Left lung (tissue), 10 donors: ENCODE data around the gene HOTAIR. TPM values are rescaled to one million over a fixed set of nuclear protein-coding genes. Genes with fewer than 3 reads are reported as not detected.

ENCODE experiments used
- ATAC-seq: fragments of 200-7000 bp; cut with Tn5 transposase; one replicate; pipeline ENCODE4 v1.9.1; 2020; ENCODE audit warnings: moderate library complexity
- DNase-seq, 4 donors: peaks; one replicate each; pipeline ENCODE4 v3.0.0-alpha.2; 2013 to 2020
- H3K27ac ChIP-seq, 2 donors: fragments of 200-600 bp; sonication (generic) in 1 of 2; one replicate each; pipeline versions ENCODE4 v1.5.0 to v1.8.0; 2020 to 2021
- H3K27me3 ChIP-seq, 2 donors: fragments of 200-600 bp; sonication (generic) in 1 of 2; one replicate each; pipeline versions ENCODE4 v1.5.0 to v1.8.0; 2020 to 2021
- H3K36me3 ChIP-seq, 2 donors: fragments of 200-600 bp; sonication (generic) in 1 of 2; one replicate each; pipeline versions ENCODE4 v1.5.0 to v1.8.0; 2020 to 2021
- H3K4me1 ChIP-seq, 2 donors: fragments of 200-600 bp; one replicate each; pipeline ENCODE4 v1.8.0; 2021
- H3K4me3 ChIP-seq, 2 donors: fragments of 200-600 bp; sonication (generic) in 1 of 2; one replicate each; pipeline versions ENCODE4 v1.5.0 to v1.8.0; 2020 to 2021; ENCODE audit warnings: mild to moderate bottlenecking in 1 of 2
- H3K9me3 ChIP-seq, 2 donors: fragments of 200-600 bp; sonication (generic) in 1 of 2; one replicate each; pipeline versions ENCODE4 v1.5.0 to v1.8.0; 2020 to 2021
- intact Hi-C, 2 donors: fragments of 100-400 bp; cut with DNase I; formaldehyde crosslinking; loops; one replicate each; pipeline versions ENCODE4 v1.11.2 to v1.14.2; 2022
- polyA plus RNA-seq, 6 donors: library from polyadenylated mRNA; unstranded; fragments of 120-200 nt; gene quantifications; one replicate each; pipeline ENCODE4 v1.2.1, GENCODE V29; 2013; ENCODE audit not compliant: insufficient read length in 6 of 6
- total RNA-seq, 2 donors: library from RNA; stranded (reverse); fragmentation: NEBNext Ultra II Directional; extraction: Animal tissue kit (Norgen Biotek cat#: 25700); gene quantifications; one replicate each; pipeline ENCODE4 v1.2.1, GENCODE V29; 2021
- TF ChIP-seq, protein P1 (sequence below), 2 donors: fragments of 200-600 bp; sonication (generic) in 1 of 2; IDR thresholded peaks; one replicate each; pipeline versions ENCODE4 v1.5.0 to v1.8.0; 2021; ENCODE audit warnings: antibody characterized with exemption in 2 of 2
- donor health status: DM: no; HTN: yes; CAD: no.
- donor health status: DM: no; HTN: no; CAD: no.

Gene HOTAIR
- total and polyA plus RNA-seq, 8 donors: not detected

DNA sequence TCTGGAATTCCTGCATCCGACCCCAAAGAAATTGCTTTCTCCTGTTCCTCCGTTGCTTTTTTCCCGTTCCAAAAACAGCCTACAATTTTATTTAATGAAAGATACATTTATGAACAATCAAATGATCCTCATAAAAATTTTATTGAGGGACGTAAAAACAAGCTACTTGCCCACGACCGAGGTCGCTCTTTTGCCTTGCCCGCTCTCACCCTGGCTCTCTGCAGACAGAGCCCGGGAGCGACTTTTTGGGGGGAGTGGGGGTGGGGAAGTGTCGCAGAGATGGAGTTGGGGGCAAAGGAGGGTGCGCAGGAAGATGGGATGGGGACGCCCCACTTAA lies 24.1 kb upstream of the HOTAIR start:
- ATAC-seq (no peak), DNase-seq (no peak)
- TF ChIP-seq, protein P1, sequence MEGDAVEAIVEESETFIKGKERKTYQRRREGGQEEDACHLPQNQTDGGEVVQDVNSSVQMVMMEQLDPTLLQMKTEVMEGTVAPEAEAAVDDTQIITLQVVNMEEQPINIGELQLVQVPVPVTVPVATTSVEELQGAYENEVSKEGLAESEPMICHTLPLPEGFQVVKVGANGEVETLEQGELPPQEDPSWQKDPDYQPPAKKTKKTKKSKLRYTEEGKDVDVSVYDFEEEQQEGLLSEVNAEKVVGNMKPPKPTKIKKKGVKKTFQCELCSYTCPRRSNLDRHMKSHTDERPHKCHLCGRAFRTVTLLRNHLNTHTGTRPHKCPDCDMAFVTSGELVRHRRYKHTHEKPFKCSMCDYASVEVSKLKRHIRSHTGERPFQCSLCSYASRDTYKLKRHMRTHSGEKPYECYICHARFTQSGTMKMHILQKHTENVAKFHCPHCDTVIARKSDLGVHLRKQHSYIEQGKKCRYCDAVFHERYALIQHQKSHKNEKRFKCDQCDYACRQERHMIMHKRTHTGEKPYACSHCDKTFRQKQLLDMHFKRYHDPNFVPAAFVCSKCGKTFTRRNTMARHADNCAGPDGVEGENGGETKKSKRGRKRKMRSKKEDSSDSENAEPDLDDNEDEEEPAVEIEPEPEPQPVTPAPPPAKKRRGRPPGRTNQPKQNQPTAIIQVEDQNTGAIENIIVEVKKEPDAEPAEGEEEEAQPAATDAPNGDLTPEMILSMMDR (IDR thresholded peaks at IDR 0.05): no peak
- intact Hi-C loops: no loop called here
- Histone ChIP-seq H3K36me3 (no peaks in the 10 kb centered on the region), H3K27ac (no peak overlapping the region), H3K27me3 (peaks cover 99 to 100% of the 10 kb centered on the region in 2 donors), H3K9me3 (no peaks in the 10 kb centered on the region), H3K4me1 (peaks cover 17 to 33% of the 10 kb centered on the region in 2 donors), H3K4me3 (no peak overlapping the region)

DNA sequence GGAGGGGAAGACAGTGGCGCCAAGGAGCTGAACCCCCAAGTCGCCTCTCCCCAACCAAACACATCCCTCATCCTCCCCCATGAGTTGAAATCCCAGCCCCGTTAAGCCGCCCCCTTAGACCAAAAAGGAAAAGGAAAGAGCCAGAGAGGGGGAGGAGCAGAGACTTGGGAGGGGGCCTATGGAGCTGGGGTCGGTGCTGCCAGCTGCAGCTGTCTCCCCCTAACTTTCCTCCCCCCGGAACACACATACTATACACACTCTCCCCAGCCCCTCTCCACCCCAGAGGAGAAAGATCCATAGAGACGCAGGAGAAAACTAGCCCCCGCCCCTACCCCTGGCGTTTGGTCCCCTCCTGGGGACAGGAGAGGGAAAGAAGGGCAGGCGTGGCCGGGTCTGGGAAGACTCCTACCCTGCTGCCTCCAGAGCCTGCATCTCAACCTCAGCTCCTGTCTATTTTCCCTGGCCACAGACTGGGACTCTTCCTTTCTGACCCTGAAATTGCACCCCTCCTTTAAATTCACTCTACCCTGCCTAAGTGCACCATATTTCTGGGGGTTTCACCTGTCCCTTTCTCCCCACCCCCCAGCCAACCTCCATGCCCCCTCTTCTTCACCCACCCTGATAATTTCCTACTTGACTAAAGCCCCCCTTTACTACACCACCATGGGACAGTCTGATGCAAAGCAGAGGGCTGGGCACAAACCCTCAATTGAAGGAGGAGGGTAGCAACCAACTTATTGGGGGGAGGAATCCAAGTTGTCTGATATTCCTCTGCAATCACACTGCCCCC lies 23.6 kb upstream of the HOTAIR start:
- intact Hi-C loops: no loop called here

DNA sequence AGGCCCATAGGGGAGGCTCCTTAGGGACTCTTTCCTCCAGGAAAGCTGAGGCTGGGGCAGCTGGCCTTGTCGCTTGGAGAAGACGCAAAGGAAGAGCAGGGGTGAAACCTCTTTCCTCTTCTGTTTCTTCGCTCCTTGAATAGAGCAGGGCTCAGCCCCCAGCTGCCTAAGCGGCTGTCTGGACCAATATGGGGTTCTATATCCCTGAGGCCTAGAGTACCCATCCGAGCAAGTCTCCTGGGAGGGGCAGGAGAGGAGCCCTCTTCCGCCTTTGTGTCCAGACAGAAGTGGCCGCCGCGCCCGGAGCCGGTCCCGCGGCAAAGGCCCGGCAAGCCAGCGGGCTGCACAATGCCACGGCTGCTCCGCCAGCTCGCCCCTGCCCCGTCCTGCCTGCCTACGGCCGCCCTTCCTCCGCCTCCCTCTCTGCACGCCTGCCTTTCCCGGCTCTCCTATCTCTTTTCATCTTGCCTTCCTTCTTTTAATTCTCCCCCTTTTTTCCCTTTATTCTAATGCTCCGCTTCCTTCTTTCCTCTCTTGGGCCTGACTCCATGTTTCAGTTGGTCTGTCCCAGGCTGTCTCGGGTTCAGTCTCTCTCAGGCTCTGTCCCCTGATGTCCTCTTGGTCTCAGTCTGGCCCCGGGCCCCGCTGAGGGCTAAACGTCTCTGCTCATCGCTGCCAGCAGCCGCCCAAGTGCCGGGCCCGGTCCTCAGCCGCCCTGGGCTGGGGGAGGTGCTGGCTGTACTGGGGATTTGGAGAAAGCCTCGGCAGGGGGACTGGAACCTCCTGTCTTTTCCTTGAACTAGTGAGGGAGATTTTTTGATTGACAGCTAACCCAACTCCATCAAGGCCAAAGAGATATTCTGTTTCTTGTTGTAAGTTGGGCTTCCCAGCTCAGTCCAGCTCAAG lies 22.7 kb upstream of the HOTAIR start:
- DNase-seq (peak in 1 of 4 donors; percentile 81), ATAC-seq (no peak)
- peaks cover 17 to 33% of the 10 kb centered on the region in 2 donors for H3K4me1 ChIP-seq
- TF ChIP-seq, protein P1 (IDR thresholded peaks at IDR 0.05): no peak
- H3K9me3 ChIP-seq: no peaks in the 10 kb centered on the region
- no peak overlapping the region for H3K4me3 ChIP-seq
- no peaks in the 10 kb centered on the region for H3K36me3 ChIP-seq
- intact Hi-C loops: no loop called here
- H3K27ac ChIP-seq: no peak overlapping the region
- peaks cover 99 to 100% of the 10 kb centered on the region in 2 donors for H3K27me3 ChIP-seq

More for the DNA sequence above, 23.6 kb upstream of the HOTAIR start:
- Histone ChIP-seq H3K4me3 (no peak overlapping the region), H3K27me3 (peaks cover 99 to 100% of the 10 kb centered on the region in 2 donors), H3K9me3 (no peaks in the 10 kb centered on the region), H3K4me1 (peaks cover 17 to 33% of the 10 kb centered on the region in 2 donors), H3K36me3 (no peaks in the 10 kb centered on the region), H3K27ac (no peak overlapping the region)
- ATAC-seq: no peak
- DNase-seq: peak in 1 of 4 donors; percentile 34
- TF ChIP-seq, protein P1 (IDR thresholded peaks at IDR 0.05): no peak

DNA sequence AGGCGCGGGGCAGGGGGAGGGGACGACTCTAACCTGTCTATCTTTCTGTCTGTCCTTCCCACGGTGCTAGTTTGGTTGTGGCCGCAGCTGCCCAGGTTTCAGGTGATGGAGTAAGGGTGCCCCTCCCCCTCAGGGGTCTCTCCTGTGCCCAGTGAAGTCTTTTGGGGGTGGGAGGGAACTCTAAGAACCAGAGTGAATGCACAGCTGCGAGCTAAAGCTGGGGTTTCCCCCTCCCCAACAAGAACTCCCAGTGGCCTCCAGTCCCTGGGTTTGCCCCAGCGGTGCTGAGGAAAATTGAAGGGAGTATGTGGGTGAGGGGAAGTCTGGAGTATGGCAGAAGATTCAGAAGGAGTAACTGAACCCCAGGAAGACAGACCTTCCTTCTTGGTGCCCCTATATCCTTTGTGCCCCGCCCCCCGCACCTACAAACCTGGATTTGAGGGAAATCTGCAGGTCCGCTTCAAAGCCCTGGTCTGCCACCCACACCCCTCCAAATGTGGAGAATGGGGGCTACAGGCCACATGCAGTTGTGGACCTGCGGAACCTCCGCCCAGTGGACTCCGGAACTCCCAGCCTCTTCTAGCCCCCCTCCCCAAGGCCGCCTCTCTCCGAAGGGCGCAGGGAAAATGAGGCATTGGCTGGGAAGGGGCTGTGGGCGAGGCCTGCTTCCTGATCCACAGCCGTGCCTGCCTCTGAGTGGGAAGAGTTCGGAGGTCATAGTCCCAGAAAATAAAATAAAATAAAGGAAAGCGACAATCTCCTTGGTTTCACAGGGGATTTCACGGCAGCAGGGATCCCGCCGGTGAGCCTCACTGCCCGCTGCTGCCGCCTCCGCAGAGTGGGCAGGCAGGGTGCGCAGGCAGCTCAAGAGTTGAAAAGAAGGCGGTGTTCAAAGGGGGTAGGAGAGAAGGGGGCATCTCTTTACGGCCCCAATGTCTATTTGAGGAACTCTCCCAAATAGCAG lies 21.8 kb upstream of the HOTAIR start:
- H3K9me3 ChIP-seq: no peaks in the 10 kb centered on the region
- peaks cover 100% of the 10 kb centered on the region in 2 donors for H3K27me3 ChIP-seq
- peak overlapping the region in 1 of 2 donors; percentile 41 for H3K4me3 ChIP-seq
- intact Hi-C loops: no loop called here
- TF ChIP-seq, protein P1 (IDR thresholded peaks at IDR 0.05): no peak
- H3K4me1 ChIP-seq: peaks cover 17 to 33% of the 10 kb centered on the region in 2 donors
- H3K36me3 ChIP-seq: no peaks in the 10 kb centered on the region
- DNase-seq: peak in 1 of 4 donors; percentile 23
- no peak for ATAC-seq
- no peak overlapping the region for H3K27ac ChIP-seq
